Trophoblast cell (in vitro differentiated cells and primary cell): ENCODE data around the gene NME1.

ENCODE experiments used
- DNase-seq, 2 donors: peaks; one replicate each; pipeline ENCODE4 v3.0.0-alpha.2; 2016
- H2AFZ ChIP-seq: 2 replicates; pipeline ENCODE4 v1.6.1; 2013; ENCODE audit warnings: low read length, moderate library complexity, mild to moderate bottlenecking; ENCODE audit not compliant: insufficient read depth, poor library complexity
- H2AK5ac ChIP-seq: 2 replicates; pipeline ENCODE4 v1.6.1; 2013; ENCODE audit warnings: mild to moderate bottlenecking, low read length
- H2BK120ac ChIP-seq: 2 replicates; pipeline ENCODE4 v1.6.1; 2013; ENCODE audit warnings: low read length, mild to moderate bottlenecking, moderate library complexity; ENCODE audit not compliant: insufficient read depth, poor library complexity
- H2BK12ac ChIP-seq: 2 replicates; pipeline ENCODE4 v1.6.1; 2013; ENCODE audit warnings: mild to moderate bottlenecking, low read length, moderate library complexity
- H2BK5ac ChIP-seq: 2 replicates; pipeline ENCODE4 v1.6.1; 2013; ENCODE audit warnings: low read length, low read depth, moderate library complexity, mild to moderate bottlenecking; ENCODE audit not compliant: poor library complexity
- H3K14ac ChIP-seq: 2 replicates; pipeline ENCODE4 v1.6.1; 2013; ENCODE audit warnings: mild to moderate bottlenecking, low read length
- H3K18ac ChIP-seq: 2 replicates; pipeline ENCODE4 v1.6.1; 2013; ENCODE audit warnings: mild to moderate bottlenecking, low read length
- H3K23ac ChIP-seq: 2 replicates; pipeline ENCODE4 v1.6.1; 2013; ENCODE audit warnings: low read length
- H3K27ac ChIP-seq: 2 replicates; pipeline ENCODE4 v1.5.1; 2013; ENCODE audit warnings: low read depth, mild to moderate bottlenecking, inconsistent platforms, low read length, moderate library complexity
- H3K27me3 ChIP-seq: 2 replicates; pipeline ENCODE4 v1.6.1; 2013; ENCODE audit warnings: inconsistent platforms, mild to moderate bottlenecking, low read length, moderate library complexity; ENCODE audit not compliant: insufficient read depth
- H3K36me3 ChIP-seq, 2 experiments: 1 replicate in 1 of 2; 2 replicates in 1 of 2; pipeline ENCODE4 v1.6.1; 2013; ENCODE audit warnings: low read length in 2 of 2, mild to moderate bottlenecking in 2 of 2, moderate library complexity in 1 of 2; ENCODE audit not compliant: insufficient read depth in 2 of 2, control insufficient read depth in 1 of 2
- H3K4ac ChIP-seq: 2 replicates; pipeline ENCODE4 v1.6.1; 2013; ENCODE audit warnings: low read depth, mild to moderate bottlenecking, low read length, moderate library complexity
- H3K4me1 ChIP-seq, 2 experiments: 1 replicate in 1 of 2; 2 replicates in 1 of 2; pipeline ENCODE4 v1.6.1; 2013; ENCODE audit warnings: low read length in 2 of 2, mild to moderate bottlenecking in 2 of 2, moderate library complexity in 1 of 2; ENCODE audit not compliant: insufficient read depth in 2 of 2, control insufficient read depth in 1 of 2
- H3K4me2 ChIP-seq: 2 replicates; pipeline ENCODE4 v1.6.1; 2013; ENCODE audit warnings: inconsistent platforms, mild to moderate bottlenecking, low read length, moderate library complexity
- H3K4me3 ChIP-seq: 2 replicates; pipeline ENCODE4 v1.5.1; 2013; ENCODE audit warnings: mild to moderate bottlenecking, low read depth, low read length, inconsistent platforms
- H3K79me1 ChIP-seq: one replicate; pipeline ENCODE4 v1.6.1; 2013; ENCODE audit warnings: low read length
- H3K79me2 ChIP-seq: 2 replicates; pipeline ENCODE4 v1.6.1; 2013; ENCODE audit warnings: low read length, mild to moderate bottlenecking; ENCODE audit not compliant: control insufficient read depth, insufficient read depth, poor library complexity
- H3K9ac ChIP-seq: 2 replicates; pipeline ENCODE4 v1.6.1; 2013; ENCODE audit warnings: mild to moderate bottlenecking, low read length
- H3K9me3 ChIP-seq: 2 replicates; pipeline ENCODE4 v1.6.1; 2013; ENCODE audit warnings: low read depth, mild to moderate bottlenecking, control low read depth, inconsistent platforms, low read length; ENCODE audit not compliant: insufficient read depth
- H4K12ac ChIP-seq: 2 replicates; pipeline ENCODE4 v1.6.1; 2013; ENCODE audit warnings: low read depth, mild to moderate bottlenecking, low read length, moderate library complexity
- H4K8ac ChIP-seq: 2 replicates; pipeline ENCODE4 v1.6.1; 2013; ENCODE audit warnings: low read depth, mild to moderate bottlenecking, low read length, moderate library complexity
- H4K91ac ChIP-seq: one replicate; pipeline ENCODE4 v1.6.1; 2013; ENCODE audit warnings: low read depth, mild to moderate bottlenecking, low read length, moderate library complexity
- WGBS: extraction: QIAGEN DNeasy Blood & Tissue Kit; methylation state at CpG from one replicate; pipeline ENCODE4 v1.1.7; 2013; ENCODE audit warnings: missing lambda C conversion rate; ENCODE audit not compliant: insufficient read length, insufficient coverage; ENCODE audit errors: extremely low coverage; 5-methylcytosine and 5-hydroxymethylcytosine counted together

NME1 gene

GRCh38 chr17:51135956-51136355 is 17.4 kb upstream of the NME1 start:
- WGBS: no CpG with 5 or more reads among the region's 3 CpGs
- no peak overlapping the region for H3K23ac ChIP-seq
- H3K27ac ChIP-seq: no peak overlapping the region

DNA sequence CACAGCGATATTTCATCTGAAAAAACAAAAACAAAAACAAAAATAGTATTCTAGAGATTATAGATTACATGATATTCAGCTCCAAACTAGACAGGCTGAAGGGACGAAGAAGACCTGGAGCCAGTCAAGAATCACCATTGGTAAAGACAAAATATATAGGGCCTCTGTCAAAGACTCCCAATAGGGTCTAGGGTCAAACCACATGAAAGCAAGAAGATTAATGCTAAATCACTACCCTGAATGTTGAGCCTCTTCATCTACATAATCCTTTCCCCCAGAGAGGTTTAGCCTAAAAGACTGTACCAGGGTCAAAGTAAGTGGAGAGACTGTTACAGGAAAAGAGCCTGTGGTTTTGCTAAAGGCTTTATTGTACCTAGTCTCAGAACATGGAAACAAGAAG is 10.8 kb upstream of the NME1 start:
- no peaks in the 10 kb centered on the region for H3K36me3 ChIP-seq
- no peak overlapping the region for H4K91ac ChIP-seq
- no peaks in the 10 kb centered on the region for H3K4me1 ChIP-seq
- no peak overlapping the region for H3K18ac ChIP-seq
- H2BK5ac ChIP-seq: no peak overlapping the region
- no peaks in the 10 kb centered on the region for H3K79me1 ChIP-seq
- H4K12ac ChIP-seq: no peak overlapping the region
- no peak overlapping the region for H3K27ac ChIP-seq
- H3K4me2 ChIP-seq: no peak overlapping the region
- no peak overlapping the region for H4K8ac ChIP-seq
- no peak overlapping the region for H2BK12ac ChIP-seq
- DNase-seq: no peak
- no CpG with 5 or more reads among the region's 2 CpGs for WGBS
- no peaks in the 10 kb centered on the region for H3K9me3 ChIP-seq
- no peak overlapping the region for H3K9ac ChIP-seq
- no peak overlapping the region for H3K4ac ChIP-seq
- H3K27me3 ChIP-seq: no peaks in the 10 kb centered on the region
- no peaks in the 10 kb centered on the region for H3K79me2 ChIP-seq
- H2AFZ ChIP-seq: no peak overlapping the region
- no peak overlapping the region for H2BK120ac ChIP-seq
- H3K23ac ChIP-seq: no peak overlapping the region
- no peak overlapping the region for H2AK5ac ChIP-seq
- no peak overlapping the region for H3K14ac ChIP-seq
- H3K4me3 ChIP-seq: no peak overlapping the region

More at GRCh38 chr17:51135956-51136355, 17.4 kb upstream of the NME1 start:
- H2AFZ ChIP-seq: no peak overlapping the region
- no peak overlapping the region for H3K14ac ChIP-seq
- no peak overlapping the region for H3K4ac ChIP-seq
- no peak overlapping the region for H2BK12ac ChIP-seq
- H3K27me3 ChIP-seq: no peaks in the 10 kb centered on the region
- H3K9me3 ChIP-seq: no peaks in the 10 kb centered on the region
- DNase-seq: no peak
- no peak overlapping the region for H3K9ac ChIP-seq
- no peak overlapping the region for H4K91ac ChIP-seq
- H2BK5ac ChIP-seq: no peak overlapping the region
- H4K12ac ChIP-seq: no peak overlapping the region
- no peak overlapping the region for H2BK120ac ChIP-seq
- H3K36me3 ChIP-seq: no peaks in the 10 kb centered on the region
- H3K4me3 ChIP-seq: no peak overlapping the region
- no peak overlapping the region for H3K18ac ChIP-seq
- H3K79me2 ChIP-seq: no peaks in the 10 kb centered on the region
- H3K4me1 ChIP-seq: no peaks in the 10 kb centered on the region
- H2AK5ac ChIP-seq: no peak overlapping the region
- H3K79me1 ChIP-seq: no peaks in the 10 kb centered on the region
- H3K4me2 ChIP-seq: no peak overlapping the region
- H4K8ac ChIP-seq: no peak overlapping the region

DNA sequence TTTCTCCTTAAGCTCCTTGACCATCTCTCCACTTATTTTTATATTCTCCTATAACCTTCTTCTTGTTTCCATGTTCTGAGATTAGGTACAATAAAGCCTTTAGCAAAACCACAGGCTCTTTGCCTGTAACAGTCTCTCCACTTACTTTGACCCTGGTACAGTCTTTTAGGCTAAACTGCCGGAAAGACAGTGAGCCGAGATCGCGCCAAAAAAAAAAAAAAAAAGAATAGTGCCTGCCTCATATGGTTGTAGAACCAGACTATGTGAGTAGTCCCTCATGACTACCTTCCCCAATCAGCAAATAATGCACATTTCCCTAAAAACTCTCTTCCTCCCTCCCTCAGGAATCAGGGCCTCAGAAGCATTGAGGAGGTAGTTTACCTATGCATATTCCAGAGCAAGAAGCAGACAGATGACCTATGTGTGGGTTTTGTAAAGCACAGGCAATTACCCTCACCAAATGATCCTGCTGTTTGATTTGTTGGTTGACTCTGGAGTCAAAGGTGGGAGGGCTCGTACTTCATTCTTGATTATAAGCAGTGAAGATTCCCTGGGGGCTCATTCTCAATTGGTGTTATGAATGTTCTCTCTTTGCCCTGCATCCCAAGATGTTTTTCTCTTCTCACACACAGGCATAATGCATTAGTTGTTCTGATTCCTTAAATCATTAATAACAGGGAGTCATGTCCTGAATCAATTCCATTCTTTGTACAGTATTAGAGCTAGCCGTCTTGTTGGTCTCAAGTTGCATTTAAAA is 8.9 kb upstream of the NME1 start:
- H3K79me1 ChIP-seq: no peaks in the 10 kb centered on the region
- H2BK12ac ChIP-seq: no peak overlapping the region
- H2BK5ac ChIP-seq: no peak overlapping the region
- no peak overlapping the region for H3K4me2 ChIP-seq
- H3K23ac ChIP-seq: no peak overlapping the region
- no peak overlapping the region for H3K14ac ChIP-seq
- no peak overlapping the region for H3K27ac ChIP-seq
- no peak overlapping the region for H2AK5ac ChIP-seq
- no peaks in the 10 kb centered on the region for H3K27me3 ChIP-seq
- no peaks in the 10 kb centered on the region for H3K79me2 ChIP-seq
- no peaks in the 10 kb centered on the region for H3K9me3 ChIP-seq
- WGBS: no CpG with 5 or more reads among the region's 6 CpGs
- no peak overlapping the region for H2AFZ ChIP-seq
- H4K8ac ChIP-seq: no peak overlapping the region
- no peak overlapping the region for H3K4me3 ChIP-seq
- H3K36me3 ChIP-seq: no peaks in the 10 kb centered on the region
- no peak overlapping the region for H4K12ac ChIP-seq
- no peak overlapping the region for H3K18ac ChIP-seq
- no peak overlapping the region for H2BK120ac ChIP-seq
- H3K4ac ChIP-seq: no peak overlapping the region
- H3K4me1 ChIP-seq: no peaks in the 10 kb centered on the region
- no peak overlapping the region for H3K9ac ChIP-seq
- H4K91ac ChIP-seq: no peak overlapping the region
- DNase-seq: no peak

DNA sequence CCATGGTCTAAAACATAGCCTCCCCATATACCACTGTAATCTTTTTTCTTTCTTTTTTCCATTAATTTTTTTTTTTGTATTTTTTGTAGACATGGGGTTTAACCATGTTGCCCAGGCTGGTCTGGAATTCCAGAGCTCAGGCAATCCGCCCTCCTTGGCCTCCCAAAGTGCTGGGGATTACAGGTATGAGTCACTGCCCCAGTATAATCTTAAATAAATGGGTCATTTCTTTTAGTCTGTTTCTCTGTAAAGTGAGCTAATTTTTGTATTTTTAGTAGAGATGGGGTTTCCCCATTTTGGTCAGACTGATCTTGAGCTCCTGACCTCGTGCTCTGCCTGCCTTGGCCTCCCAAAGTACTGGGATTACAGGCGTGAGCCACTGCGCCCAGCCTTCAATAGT is 5.7 kb upstream of the NME1 start:
- Histone ChIP-seq H2BK120ac (no peak overlapping the region), H4K12ac (no peak overlapping the region), H2AK5ac (no peak overlapping the region), H3K9ac (no peak overlapping the region), H3K79me2 (no peaks in the 10 kb centered on the region), H3K27me3 (no peaks in the 10 kb centered on the region), H3K4me1 (no peaks in the 10 kb centered on the region), H3K14ac (no peak overlapping the region), H2AFZ (no peak overlapping the region), H3K18ac (no peak overlapping the region), H3K4me2 (no peak overlapping the region), H3K27ac (no peak overlapping the region), H2BK5ac (no peak overlapping the region), H3K79me1 (no peaks in the 10 kb centered on the region), H4K91ac (no peak overlapping the region), H3K9me3 (no peaks in the 10 kb centered on the region), H3K4me3 (no peak overlapping the region), H2BK12ac (no peak overlapping the region), H3K36me3 (no peaks in the 10 kb centered on the region), H3K23ac (no peak overlapping the region), H3K4ac (no peak overlapping the region), H4K8ac (no peak overlapping the region)
- no peak for DNase-seq
- WGBS: no CpG with 5 or more reads among the region's 4 CpGs
